HG03159 (cell line): ENCODE measurements around the gene MOGAT2.
"Not testable (repeated sequence)": the region's sequence is repeated elsewhere in the genome, so short reads cannot be mapped to it uniquely, and the experiment has no call there.

Source experiments
- ATAC-seq: cut with Tn5 transposase; IDR thresholded peaks from one replicate; pipeline ENCODE4 v1.9.1; 2021; ENCODE audit warnings: mild to moderate bottlenecking, moderate library complexity; ENCODE audit not compliant: unreplicated experiment

MOGAT2 gene

DNA sequence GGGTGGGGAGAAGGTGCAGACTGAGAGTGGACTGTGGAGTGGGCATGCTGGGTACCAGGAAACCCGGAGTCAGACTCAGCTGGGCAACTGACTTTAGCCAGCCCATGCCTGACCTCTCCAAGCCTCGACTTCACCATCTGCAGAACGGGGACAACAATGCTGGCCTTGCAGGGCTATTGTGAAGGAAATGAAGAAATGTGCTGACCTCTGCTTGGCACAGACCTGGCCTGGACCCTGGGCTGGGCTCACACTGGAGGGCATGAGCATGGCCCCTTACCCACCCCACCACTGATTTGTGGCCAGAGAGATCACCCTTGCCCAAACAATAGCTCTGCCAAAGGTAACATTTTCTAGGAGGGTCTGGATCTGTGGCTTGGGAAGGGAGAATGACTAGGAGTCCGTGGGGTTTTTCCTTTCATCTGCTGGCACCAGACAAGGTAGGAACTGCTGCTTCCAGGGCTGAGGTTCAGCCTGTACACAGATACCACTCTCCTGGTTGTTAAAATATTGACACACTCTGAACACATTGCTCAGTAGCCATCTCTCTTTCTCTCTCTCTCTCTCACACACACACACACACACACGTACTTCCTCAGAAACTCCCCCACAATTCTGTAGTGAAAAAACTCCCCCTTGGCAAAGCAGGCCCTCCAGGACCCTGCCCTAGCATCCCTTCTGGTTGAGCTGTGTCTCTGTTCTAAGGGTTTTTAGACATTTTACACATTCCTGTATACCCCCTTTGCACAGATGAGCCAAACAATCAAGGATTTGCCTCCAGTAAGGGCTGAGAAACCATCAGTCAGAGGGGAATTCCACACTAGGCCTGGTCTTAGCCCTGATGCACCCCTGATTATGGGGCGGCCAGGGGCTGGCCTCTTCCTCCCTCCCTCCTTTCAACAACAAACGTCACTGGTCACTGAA lies 1.0 kb downstream of the MOGAT2 start:
- ATAC-seq: no peak

DNA sequence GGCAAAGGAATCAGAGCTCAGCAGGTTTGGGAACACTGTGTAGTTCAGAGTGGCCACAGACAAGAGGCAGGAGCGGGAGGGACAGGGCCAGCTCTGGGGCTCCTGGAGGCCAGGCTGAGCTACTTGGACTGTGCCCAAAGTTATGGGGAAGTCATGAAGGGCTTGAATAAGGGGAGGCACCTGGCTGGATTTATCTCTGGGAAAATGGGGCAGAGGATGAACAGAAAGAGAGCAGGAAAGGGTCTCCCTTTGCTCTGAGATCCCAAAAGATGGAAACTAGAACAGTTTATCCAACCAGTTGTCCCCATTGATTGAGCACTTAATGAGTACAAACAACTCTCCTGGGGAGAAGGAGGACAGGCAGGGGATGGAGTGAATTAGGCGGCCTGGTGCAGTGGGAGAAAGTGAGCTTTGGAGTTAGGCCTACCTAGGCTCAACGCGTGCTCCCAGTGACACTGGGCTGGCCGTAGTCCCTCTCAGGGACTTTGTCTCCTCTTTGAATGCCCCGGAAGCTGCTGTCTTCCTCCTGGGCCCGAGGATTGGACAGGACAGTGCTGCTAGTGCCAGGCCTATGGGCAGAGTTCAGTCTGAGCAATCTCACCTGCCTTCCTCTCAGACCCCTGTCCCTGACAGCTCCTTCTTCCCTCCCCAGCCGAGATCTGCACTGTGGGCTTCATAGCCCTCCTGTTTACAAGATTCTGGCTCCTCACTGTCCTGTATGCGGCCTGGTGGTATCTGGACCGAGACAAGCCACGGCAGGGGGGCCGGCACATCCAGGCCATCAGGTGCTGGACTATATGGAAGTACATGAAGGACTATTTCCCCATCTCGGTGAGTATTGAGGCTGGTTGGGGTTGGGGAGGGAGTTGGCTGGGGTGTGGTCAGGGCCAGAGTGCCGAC lies 2.0 kb downstream of the MOGAT2 start:
- ATAC-seq: no peak

DNA sequence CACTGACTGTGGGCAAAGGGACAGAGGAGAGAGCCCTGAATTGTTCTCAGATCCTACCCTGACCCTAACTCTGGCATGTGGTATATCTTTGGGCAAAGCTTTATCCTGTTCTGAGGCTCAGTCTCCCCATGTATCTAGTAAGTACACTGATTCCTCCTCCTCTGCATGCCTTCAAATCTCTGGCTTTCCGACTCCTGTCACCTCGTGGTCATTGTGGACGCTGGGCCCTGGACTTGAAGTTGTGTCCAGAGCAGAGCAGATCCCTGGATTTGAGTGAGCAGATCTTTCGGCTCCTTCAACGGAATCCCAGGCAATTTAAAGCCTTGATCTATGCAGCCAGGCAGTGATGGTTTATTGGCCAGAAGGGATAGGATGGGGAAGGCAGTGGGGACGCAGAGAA lies 3.0 kb downstream of the MOGAT2 start:
- no peak for ATAC-seq

DNA sequence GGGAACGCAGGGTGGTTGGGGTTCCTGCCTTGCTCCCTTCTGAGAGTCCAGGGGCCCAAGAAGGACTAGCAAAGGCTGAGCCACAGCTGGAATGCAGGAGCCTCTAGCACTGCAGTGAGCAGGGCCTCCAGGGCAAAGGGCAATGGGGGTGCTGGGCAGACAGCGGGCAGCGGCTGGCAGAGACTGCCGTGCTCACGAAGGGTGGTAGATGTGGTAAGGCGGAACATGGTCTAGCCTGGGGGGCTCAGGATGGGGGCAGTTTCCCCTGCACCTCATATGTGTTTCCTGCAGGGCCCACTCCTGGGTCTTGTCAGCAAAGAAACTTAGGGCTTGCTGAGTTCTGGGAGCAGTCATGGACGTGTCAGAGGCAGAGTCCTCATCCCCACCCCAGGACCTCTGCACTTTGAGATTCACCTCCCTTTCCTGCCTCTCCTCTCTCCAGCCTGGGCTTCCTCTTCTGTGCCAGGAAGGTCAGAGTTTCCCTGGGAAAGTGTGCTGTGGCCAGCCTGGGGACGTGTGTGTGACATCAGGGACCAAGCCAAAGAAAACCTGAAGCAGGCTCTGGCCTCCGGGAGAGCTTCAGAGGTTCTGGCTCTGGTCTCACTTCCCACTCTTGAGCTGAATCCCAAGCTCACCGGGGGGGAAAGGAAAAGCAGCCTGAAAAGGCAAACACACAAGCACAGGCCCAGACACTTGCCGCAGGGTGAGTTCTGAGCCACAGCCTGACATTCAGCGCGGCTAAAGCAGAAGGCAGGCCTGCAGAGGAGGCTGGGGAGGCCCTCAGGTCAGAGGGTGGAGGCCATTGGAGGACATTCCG lies 4.4 kb downstream of the MOGAT2 start:
- ATAC-seq: no peak

DNA sequence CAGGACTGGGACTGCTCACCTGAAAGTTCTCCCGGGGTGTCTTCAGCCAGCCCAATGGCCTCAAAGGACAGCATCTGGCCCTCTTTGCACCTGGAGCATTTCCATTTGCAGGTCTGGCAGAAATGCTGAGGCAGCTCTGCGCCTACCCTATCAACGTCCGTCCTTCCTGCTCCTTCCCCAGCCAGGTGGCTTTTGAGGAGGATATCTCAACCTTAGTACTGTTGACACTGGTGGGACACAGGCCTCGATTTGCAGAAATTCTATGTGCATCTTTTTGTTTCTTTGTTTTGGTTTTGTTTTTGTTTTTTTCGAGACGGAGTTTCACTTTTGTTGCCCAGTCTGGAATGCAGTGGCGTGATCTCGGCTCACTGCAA lies 5.0 kb downstream of the MOGAT2 start:
- no peak for ATAC-seq

DNA sequence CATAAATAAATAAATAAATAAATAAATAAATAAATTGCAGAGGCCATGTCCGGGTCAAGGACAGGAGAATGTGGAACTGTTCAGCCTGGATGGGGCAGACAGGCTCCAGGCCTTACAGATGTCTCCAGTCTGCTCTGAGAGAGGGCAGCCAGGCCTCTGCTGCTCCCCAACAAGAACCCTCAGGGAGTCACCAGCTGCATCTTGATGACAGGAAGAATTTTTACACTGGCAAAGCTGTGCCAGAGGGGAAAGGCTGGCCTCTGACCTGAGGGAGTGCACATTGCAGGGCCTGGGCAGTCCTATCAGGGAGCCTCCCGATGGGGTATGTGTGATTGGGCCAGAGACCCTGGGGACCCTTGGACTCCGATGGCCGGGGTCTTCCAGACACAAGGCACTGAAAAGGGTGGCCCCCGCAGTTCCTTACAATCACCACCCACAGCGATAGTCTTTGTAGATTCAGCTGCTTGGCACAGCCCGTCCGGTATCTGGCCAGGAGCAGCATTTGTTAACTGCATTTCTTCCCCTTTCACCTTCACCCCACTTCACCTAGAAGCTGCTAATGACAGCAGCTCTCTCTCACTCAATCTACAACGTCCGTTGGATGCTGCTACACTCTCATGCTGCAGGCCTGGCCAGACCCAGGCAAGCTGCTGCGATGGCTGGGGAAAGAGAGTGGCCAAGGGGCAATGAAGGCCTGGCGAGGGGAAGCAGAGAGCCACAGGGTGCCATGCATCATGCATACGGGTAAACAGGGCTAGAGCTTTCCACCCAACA lies 8.1 kb downstream of the MOGAT2 start:
- ATAC-seq: no peak

DNA sequence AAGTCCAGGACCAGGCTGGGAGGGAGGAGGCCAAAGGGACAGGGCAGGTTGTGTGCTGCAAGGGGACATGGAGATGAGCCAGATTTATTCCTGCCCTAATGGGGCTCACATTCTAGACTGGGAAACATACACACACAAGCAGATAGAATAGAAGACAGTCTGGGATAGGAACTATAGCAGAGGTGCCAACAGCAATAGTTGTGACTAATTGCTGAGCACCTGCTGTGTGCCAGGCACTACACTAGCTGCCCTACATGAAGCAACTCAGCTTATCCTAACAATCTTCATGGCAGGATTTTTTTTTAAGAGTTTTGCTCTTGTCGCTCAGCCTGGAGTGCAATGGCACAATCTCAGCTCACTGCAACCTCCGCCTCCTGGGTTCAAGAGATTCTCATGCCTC lies 11.4 kb downstream of the MOGAT2 start:
- no peak for ATAC-seq

DNA sequence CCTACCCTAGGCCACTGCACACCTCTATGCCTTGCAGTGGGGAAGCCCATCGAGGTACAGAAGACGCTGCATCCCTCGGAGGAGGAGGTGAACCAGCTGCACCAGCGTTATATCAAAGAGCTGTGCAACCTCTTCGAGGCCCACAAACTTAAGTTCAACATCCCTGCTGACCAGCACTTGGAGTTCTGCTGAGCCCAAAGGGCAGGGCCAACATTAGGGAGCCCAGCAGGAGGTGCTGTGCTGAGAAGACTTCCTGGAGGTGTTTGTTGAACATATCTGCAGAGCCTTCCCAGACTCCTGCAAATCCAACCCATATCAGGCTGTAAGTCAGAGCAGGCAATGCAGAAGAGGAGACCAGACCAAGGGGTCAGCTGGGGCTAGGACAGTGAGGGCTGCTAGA lies 13.5 kb downstream of the MOGAT2 start:
- ATAC-seq: no peak

DNA sequence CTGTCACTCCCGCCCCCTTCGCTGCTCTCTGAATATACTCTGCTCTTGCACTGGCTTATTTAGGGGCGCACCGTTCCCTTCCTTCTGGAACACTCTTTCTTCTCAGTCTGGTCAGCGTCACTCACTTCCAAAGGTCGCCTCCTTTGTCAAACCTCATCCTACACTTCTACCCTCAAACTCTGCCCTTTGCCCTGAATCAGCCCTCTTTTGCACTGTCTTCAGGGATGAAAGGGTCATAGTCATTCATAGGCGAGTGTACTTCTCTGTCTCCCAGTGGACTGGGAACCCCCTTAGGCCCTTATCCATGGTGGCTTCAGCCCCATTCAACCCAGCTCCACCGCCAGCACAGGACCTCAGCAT lies 15.4 kb downstream of the MOGAT2 start:
- ATAC-seq: no peak

DNA sequence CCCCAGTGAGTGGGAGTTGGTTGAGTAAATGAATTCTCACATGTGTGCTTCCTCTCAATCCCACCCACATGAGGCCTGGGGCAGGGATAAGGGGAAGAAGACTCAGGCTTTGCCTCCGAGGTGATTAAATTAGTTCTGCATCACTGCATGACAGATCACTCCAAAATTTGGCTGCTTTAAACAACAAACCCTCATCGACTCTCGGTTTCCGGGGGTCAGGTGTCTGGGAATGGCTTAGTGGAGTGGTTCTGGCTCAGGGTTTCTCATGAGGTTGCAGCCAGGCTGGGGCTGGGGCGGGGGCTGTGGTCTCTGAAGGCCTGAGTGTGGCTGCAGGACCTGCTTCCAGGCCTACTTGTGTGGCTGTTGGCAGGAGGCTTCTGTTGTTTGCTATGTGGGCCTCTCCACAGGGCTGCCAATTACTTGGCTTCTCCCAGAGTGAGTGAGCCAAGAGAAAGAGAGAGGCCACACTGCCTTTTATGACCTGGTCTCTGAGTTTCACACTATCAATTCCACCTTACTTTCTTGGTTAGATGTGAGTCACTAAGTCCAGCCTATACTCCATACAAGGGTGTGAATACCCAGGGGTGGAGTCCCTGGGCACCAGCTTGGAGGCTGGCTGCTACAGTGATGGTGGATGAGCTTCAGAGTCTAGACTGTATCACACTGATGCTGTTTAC lies 15.9 kb downstream of the MOGAT2 start:
- no peak for ATAC-seq

DNA sequence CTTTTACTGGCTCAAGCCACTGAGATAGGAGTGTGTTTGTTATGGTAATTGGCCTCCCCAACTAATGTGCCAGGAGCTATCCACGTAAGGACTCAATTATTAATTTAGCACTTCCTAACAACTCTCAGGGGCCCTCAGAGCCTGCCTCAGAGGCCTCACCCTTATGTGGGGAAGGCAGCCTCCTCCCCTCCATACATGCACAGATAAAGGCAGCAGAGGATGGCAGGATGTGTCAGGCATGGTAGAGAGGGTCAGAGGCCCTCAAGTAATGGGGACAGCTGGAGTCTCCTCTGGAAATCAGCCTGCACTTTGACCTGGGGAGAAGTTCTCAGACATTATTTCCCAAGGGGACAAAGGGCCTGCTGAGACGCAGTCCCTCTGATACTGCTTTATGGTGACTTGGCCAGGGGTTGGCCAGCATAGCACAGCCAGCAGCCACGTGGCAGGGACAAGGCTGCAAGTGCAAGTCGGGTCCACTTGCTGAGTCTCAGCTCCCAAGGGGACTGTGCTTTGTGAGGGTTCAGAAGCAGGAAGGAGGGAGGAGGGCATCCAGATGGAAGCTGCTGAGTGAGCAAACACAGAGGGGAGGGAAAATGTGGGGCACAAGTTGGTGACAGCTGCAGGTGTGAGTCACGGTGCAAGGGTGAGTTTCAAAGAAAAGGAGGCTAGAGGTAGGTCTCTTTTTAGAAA lies 17.0 kb downstream of the MOGAT2 start:
- ATAC-seq: no peak

DNA sequence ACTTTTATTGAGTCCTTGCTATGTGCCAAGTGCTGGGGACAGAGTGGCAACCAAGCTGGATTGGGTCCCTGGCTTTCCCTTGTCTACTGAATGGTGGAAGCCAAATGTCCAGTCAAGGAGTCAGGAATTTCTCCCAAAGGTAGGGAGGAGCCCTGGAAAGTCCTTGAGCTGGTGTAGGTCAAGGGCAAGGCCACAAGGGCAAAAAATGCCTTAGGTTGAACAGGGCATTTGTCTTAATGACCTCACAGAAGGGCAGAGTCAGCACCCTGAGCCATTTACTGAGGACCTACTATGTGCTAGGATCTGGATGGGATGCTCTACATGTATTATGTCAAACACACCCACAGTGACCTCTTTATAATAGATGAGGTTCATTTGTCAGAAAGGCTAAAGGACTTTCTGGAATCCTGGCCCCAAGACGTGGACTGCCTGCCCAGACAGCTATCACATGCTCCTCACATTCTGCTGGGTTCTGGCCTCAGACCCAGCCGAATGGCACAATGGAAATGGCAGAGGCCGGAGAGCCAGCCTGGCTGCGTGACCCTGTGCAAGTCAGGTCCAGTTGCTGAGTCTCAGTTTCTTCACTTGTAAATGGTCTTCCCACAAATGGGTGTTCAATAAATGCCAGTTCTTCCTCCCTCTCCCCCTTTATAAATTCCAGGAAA lies 17.7 kb downstream of the MOGAT2 start:
- no peak for ATAC-seq

DNA sequence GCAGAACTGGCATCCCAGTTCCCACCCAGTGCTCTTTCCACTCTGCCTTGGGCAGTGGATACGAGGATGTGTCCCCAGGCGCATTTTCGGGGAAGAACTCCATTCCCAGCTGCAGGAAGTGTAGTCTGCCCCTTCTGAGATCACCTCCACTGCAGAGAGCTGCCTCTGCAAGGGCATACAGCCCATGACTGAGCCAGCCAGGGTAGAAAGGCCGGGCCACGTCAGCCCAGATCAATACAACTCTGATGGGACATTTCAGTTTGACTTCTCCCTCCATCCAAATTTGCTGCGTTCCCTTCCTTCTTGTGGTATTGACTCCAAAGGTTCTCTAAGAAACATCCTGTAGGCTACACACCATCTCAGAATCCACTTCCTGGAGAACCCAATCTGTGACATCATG lies 19.7 kb downstream of the MOGAT2 start:
- ATAC-seq: no peak

DNA sequence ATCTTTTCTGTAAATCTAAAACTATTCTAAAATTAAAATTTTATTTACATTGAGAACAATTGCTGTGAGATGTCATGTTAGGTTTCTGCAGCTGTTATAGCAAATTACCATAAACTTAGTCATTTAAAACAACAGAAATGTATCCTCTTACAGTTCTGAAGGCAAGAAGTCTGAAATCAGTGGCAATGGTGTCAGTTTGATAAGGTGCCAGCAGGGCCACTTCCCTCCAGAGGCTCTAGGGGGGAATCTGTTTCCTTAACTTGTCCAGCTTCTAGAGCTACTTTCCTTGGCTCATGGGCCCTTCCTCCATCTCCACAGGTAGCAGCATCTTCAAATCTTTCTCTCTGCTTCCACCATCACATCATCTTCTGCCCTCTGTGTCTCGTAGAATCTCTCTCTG lies 23.0 kb downstream of the MOGAT2 start:
- no peak for ATAC-seq

DNA sequence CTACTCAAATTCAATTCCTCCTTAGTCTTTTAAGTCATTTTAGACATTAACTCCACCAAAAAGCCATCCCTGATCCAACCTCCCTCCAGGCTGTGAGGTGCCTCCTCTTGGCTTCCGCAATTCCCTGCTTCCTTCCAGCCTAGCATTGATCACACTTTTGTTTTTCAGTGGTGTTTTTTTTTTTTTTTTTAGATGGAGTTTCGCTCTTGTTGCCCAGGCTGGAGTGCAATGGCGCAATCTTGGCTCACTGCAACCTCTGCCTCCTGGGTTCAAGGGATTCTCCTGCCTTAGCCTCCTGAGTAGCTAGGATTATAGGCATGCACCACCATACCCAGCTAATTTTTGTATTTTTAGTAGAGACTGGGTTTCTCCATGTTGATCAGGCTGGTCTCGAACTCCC lies 25.5 kb downstream of the MOGAT2 start:
- ATAC-seq: not testable (repeated sequence)

DNA sequence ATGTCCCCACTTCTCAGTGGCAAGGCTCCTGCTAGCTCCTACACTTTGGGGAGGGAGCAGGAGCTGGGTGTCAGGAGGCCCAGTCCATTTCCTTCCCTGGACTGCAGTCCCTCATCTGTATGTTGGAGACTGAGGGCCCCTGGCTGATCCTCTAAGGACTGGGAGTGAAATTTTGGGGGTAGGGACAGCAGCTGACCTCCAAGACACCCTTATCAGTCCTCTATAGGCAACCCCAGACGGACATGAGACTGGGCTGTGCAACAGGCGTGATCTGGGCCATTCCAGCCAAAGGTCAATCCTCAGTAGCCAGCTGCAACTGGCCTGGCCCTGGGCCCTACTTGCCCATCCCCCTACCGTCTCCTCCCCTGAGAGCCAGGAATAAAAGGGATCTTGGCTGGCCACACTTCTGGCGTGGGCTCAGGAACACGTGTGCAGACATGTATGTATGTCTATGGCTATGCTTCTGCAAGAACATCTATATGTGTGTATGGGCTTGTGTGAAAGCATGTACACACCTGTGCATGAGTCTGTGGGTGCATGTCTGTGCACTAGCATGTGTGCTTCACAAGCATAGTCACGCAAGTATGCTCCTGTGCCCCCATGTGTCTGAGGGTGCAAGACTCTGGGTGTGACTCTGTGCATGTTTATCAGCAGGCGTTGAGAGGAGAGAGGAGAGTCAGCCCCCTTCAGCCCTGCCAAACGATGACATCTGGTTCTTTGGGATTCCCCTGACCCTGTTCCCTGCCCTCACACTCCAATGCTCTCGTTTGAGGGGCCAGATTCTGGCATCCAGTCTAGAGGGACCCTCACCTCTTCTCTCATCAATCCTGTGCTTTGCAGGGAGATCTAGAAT lies 26.3 kb downstream of the MOGAT2 start:
- no peak for ATAC-seq

DNA sequence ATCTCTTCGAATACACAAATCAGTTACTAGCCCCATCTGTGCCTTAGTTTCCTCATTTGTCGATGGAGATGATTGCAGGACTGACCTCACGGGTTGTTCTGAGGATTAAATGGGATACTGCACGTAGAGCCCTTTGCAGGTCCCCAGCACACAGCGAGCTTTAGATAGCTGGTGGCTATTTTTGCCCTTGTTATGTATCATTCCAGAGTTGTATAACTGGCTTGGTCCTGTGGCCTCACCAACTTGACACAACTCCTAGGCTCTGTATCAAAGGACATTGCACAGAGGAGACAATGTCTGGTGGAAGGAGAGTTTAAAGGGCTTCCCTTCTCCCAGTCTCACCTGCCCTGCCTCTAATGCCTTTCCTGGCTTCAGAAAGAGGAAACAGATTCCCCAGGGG lies 28.2 kb downstream of the MOGAT2 start:
- ATAC-seq: no peak

DNA sequence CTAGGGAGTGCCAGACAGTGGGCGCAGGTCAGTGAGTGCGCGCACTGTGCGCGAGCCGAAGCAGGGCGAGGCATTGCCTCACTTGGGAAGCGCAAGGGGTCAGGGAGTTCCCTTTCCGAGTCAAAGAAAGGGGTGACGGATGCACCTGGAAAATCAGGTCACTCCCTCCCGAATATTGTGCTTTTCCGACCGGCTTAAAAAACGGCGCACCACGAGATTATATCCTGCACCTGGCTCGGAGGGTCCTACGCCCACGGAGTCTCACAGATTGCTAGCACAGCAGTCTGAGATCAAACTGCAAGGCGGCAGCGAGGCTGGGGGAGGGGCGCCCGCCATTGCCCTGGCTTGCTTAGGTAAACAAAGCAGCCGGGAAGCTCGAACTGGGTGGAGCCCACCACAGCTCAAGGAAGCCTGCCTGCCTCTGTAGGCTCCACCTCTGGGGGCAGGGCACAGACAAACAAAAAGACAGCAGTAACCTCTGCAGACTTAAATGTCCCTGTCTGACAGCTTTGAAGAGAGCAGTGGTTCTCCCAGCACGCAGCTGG lies 31.2 kb downstream of the MOGAT2 start:
- not testable (repeated sequence) for ATAC-seq
